T-cell (primary cell): ENCODE results near the gene NCOA5. TPM values are rescaled to one million over a fixed set of nuclear protein-coding genes. Genes with fewer than 3 reads are reported as not detected.

ENCODE experiments used
- ATAC-seq, 4 experiments: fragments of 200-7000 bp in 3 of 4; fragments of 150-1000 bp in 1 of 4; cut with Tn5 transposase; replicated peaks in 1 of 4; 1 replicate in 3 of 4; 2 replicates in 1 of 4; pipeline ENCODE4 v1.10.0; 2021; ENCODE audit warnings: moderate library complexity in 3 of 4, mild to moderate bottlenecking in 2 of 4, moderate number of reproducible peaks in 1 of 4
- CTCF ChIA-PET, 2 donors: fragments of 300-600 bp; sonication (Branson Sonifier 250); formaldehyde crosslinking; loops; one replicate each; lab custom pipeline; 2022; ENCODE audit warnings: antibody characterized with exemption in 2 of 2; lab: Charles Lee
- POLR2A ChIA-PET, 2 donors: fragments of 300-600 bp; sonication (Branson Sonifier 250); formaldehyde crosslinking; loops; one replicate each; lab custom pipeline; 2022; ENCODE audit warnings: antibody characterized with exemption in 2 of 2; lab: Charles Lee
- DNase-seq, 35 experiments: peaks; one replicate each; pipeline versions ENCODE4 v3.0.0 to v3.0.0-alpha.2; 2013 to 2023
- H3K27ac ChIP-seq: one replicate; pipeline ENCODE4 v1.5.1; 2013; ENCODE audit warnings: low read length
- H3K27me3 ChIP-seq, 2 experiments: replicated peaks in 1 of 2; 1 replicate in 1 of 2; 2 replicates in 1 of 2; pipeline versions ENCODE4 v1.6.1 to v1.7.0; 2013; ENCODE audit warnings: low read length in 1 of 2, mixed read lengths in 1 of 2; ENCODE audit not compliant: control insufficient read depth in 2 of 2, insufficient read depth in 2 of 2; ENCODE audit errors: extremely low read depth in 1 of 2
- H3K36me3 ChIP-seq, 2 donors: 1 replicate in 1 of 2; 2 replicates in 1 of 2; pipeline versions ENCODE4 v1.6.1 to v1.7.0; 2013; ENCODE audit warnings: low read length in 1 of 2; ENCODE audit not compliant: control insufficient read depth in 2 of 2, insufficient read depth in 1 of 2; ENCODE audit errors: extremely low read depth in 1 of 2
- H3K4me1 ChIP-seq, 2 experiments: 1 replicate in 1 of 2; 2 replicates in 1 of 2; pipeline versions ENCODE4 v1.6.1 to v1.7.0; 2013; ENCODE audit warnings: low read length in 2 of 2, mixed read lengths in 1 of 2; ENCODE audit not compliant: insufficient read depth in 2 of 2, control insufficient read depth in 1 of 2; ENCODE audit errors: extremely low read depth in 1 of 2
- H3K4me3 ChIP-seq, 2 donors: 1 replicate in 1 of 2; 2 replicates in 1 of 2; pipeline versions ENCODE4 v1.5.1 to v1.7.0; 2013; ENCODE audit warnings: mild to moderate bottlenecking in 2 of 2, low read length in 1 of 2, moderate library complexity in 1 of 2; ENCODE audit not compliant: control insufficient read depth in 1 of 2; ENCODE audit errors: extremely low read depth in 1 of 2
- H3K9me3 ChIP-seq: 2 replicates; pipeline ENCODE4 v1.7.0; 2013
- H3K27ac Mint-ChIP-seq, 2 donors: one replicate each; pipeline ENCODE4 v1.8.0; 2020 to 2021; ENCODE audit warnings: mild to moderate bottlenecking in 2 of 2, mixed read lengths in 2 of 2
- H3K27me3 Mint-ChIP-seq, 2 donors: one replicate each; pipeline ENCODE4 v1.8.0; 2021 to 2022; ENCODE audit warnings: mixed read lengths in 2 of 2
- H3K36me3 Mint-ChIP-seq: one replicate; pipeline ENCODE4 v1.8.0; 2021; ENCODE audit warnings: mixed read lengths
- H3K4me1 Mint-ChIP-seq, 3 donors: one replicate each; pipeline ENCODE4 v1.8.0; 2020 to 2022; ENCODE audit warnings: mixed read lengths in 3 of 3, mild to moderate bottlenecking in 1 of 3
- H3K4me3 Mint-ChIP-seq, 3 donors: one replicate each; pipeline ENCODE4 v1.8.0; 2020 to 2022; ENCODE audit warnings: mild to moderate bottlenecking in 3 of 3, mixed read lengths in 3 of 3, moderate library complexity in 3 of 3
- H3K9me3 Mint-ChIP-seq, 3 donors: one replicate each; pipeline ENCODE4 v1.8.0; 2020 to 2022; ENCODE audit warnings: mixed read lengths in 3 of 3
- WGBS: methylation state at CpG from one replicate; pipeline ENCODE4 v1.1.5; 2013; ENCODE audit warnings: missing lambda C conversion rate; ENCODE audit not compliant: insufficient coverage; 5-methylcytosine and 5-hydroxymethylcytosine counted together
- total RNA-seq, 35 experiments: library from RNA in 6 of 35; stranded (reverse) in 6 of 35; fragments of 120-200 nt in 1 of 35; gene quantifications; one replicate each; pipeline versions ENCODE4 v1.2.1 to v1.2.4 and lab custom pipeline; 2013 to 2026

NCOA5 gene
- total RNA-seq, 5 donors from 2014 or later (not counting 1 experiment from before 2014, with no cell fraction given) = 21.0 to 43.1 (median 39.7) TPM

DNA sequence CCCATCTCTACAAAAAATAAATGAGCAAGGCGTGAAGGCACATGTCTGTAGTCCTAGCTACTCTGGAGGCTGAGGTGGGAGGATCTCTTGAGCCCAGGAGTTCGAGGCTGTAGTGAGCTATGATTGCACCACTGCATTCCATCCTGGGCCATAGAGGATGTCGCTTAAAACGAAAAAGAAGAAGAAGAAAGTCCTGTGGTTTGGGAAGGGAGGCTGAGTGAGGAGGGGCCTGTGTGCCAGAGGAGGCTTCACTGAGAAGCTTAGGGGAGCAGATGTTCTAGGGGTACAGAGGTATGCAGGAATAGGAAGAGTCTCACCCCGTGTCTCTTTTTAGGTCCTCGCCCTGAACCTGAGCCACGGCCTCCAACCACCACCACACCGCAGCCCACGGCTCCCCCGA lies 76.8 kb downstream of the NCOA5 start:
- Histone ChIP-seq H3K9me3 (no peaks in the 10 kb centered on the region), H3K4me3 (no peak overlapping the region), H3K4me1 (peaks cover 12 to 64% of the 10 kb centered on the region in 2 experiments), H3K36me3 (no peaks in the 10 kb centered on the region), H3K27ac (no peak overlapping the region), H3K27me3 (peaks cover 3 to 69% of the 10 kb centered on the region in 2 experiments)
- Mint-ChIP-seq H3K27me3 (peaks cover 64% of the 10 kb centered on the region in 2 donors), H3K4me1 (peaks cover 53 to 67% (median 53%) of the 10 kb centered on the region in 3 donors), H3K9me3 (no peaks in the 10 kb centered on the region), H3K4me3 (peak overlapping the region in 1 of 3 donors; percentile 63), H3K27ac (peak overlapping the region in 1 of 2 donors; percentile 4), H3K36me3 (no peaks in the 10 kb centered on the region)
- 30% methylated on average over 7 of the region's 10 CpGs for WGBS
- ATAC-seq (no peak), DNase-seq (no peak)
- POLR2A ChIA-PET = no interaction called here
- CTCF ChIA-PET = interaction anchor here (0.6 to 3.4 kb wide), 9 partner anchors 11 to 213 kb away, joined by 3 to 37 read pairs (median 4); no protein-coding TSS in a partner anchor

DNA sequence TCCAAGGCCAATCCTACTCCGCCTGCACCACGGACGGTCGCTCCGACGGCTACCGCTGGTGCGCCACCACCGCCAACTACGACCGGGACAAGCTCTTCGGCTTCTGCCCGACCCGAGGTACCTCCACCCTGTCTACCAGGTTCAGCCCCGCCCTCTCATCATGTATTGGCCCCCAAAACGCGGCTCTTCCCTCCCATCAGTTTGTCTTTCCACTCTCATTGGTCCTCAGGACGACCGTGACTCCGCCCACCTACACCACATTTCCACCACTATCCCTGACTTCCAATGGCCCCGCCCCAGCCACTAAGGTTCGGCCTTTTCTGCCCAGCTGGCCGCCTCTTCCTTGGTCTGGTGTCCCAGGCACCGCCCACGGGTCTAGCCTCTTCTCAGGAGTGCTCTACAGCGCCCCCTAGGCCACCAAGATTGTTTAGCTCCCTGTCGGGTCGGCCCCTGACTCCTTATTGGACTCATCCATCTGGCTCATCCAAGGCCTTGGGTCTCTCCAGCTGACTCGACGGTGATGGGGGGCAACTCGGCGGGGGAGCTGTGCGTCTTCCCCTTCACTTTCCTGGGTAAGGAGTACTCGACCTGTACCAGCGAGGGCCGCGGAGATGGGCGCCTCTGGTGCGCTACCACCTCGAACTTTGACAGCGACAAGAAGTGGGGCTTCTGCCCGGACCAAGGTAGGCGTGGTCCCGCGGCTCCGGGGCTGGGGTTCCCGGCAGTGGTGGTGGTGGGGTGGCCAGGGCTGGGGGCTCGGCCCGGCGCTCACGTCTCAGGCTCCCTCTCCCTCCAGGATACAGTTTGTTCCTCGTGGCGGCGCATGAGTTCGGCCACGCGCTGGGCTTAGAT lies 77.9 kb downstream of the NCOA5 start:
- Histone ChIP-seq H3K27ac (no peak overlapping the region), H3K27me3 (peaks cover 3 to 79% of the 10 kb centered on the region in 2 experiments), H3K36me3 (no peaks in the 10 kb centered on the region), H3K4me1 (peaks cover 13 to 74% of the 10 kb centered on the region in 2 experiments), H3K4me3 (no peak overlapping the region), H3K9me3 (no peaks in the 10 kb centered on the region)
- H3K4me3 Mint-ChIP-seq = peak overlapping the region; percentile 13 to 63 (median 31)
- no peaks in the 10 kb centered on the region for H3K36me3 Mint-ChIP-seq
- POLR2A ChIA-PET = no interaction called here
- ATAC-seq = no peak
- WGBS = 26% methylated on average over 48 of the region's 57 CpGs
- H3K9me3 Mint-ChIP-seq = no peaks in the 10 kb centered on the region
- peak in 6 of 35 experiments; percentile 26 to 52 (median 36) for DNase-seq
- H3K4me1 Mint-ChIP-seq = peaks cover 60 to 70% (median 64%) of the 10 kb centered on the region in 3 donors
- H3K27me3 Mint-ChIP-seq = peaks cover 63 to 66% of the 10 kb centered on the region in 2 donors
- H3K27ac Mint-ChIP-seq = no peak overlapping the region
- CTCF ChIA-PET = interaction anchor here (0.6 to 1.1 kb wide), 4 partner anchors 10 to 41 kb away, joined by 3 to 5 read pairs (median 4); no protein-coding TSS in a partner anchor

Other genes starting within 250 kb of the NCOA5 start
- gene ACOT8, start 232.6 kb downstream of the NCOA5 start, total RNA-seq = 10 to 100 TPM; 20.4 to 33.9 (median 32.0) TPM
- gene ZSWIM3, start 232.3 kb downstream of the NCOA5 start, total RNA-seq = 1 to 10 TPM; 1.4 to 7.5 (median 5.6) TPM
- 10 to 100 TPM in 3 of 5 donors, 1 to 10 TPM in 2; 8.3 to 17.2 (median 14.6) TPM for gene ZSWIM1, start 208.7 kb downstream of the NCOA5 start, total RNA-seq
- gene SPATA25, start 202.3 kb downstream of the NCOA5 start, total RNA-seq = 1 to 10 TPM in 4 of 5 donors, under 1 TPM in 1; 0.68 to 4.6 (median 3.6) TPM
- gene NEURL2, start 198.8 kb downstream of the NCOA5 start, total RNA-seq = 1 to 10 TPM; 3.1 to 6.9 (median 6.1) TPM
- 100 to 1,000 TPM in 1 of 5 donors, 10 to 100 TPM in 4; 55.5 to 101 (median 85.1) TPM for gene CTSA, start 198.6 kb downstream of the NCOA5 start, total RNA-seq
- gene PLTP, start 177.8 kb downstream of the NCOA5 start, total RNA-seq = 1 to 10 TPM in 3 of 5 donors, under 1 TPM in 1, not detected in 1; 0.35 to 1.7 (median 1.4) TPM
- gene PCIF1, start 155.3 kb downstream of the NCOA5 start, total RNA-seq = 10 to 100 TPM; 74.4 to 78.7 (median 74.6) TPM
- gene ZNF335, start 117.8 kb downstream of the NCOA5 start, total RNA-seq = 100 to 1,000 TPM in 1 of 5 donors, 10 to 100 TPM in 4; 58.6 to 106 (median 68.3) TPM
- 1 to 10 TPM in 2 of 5 donors, under 1 TPM in 3; 0.15 to 3.4 (median 0.47) TPM for gene MMP9, start 81.1 kb downstream of the NCOA5 start, total RNA-seq
- under 1 TPM in 1 of 5 donors, not detected in 4; 0.05 TPM for gene SLC12A5, start 60.7 kb downstream of the NCOA5 start, total RNA-seq
- gene CD40, start 28.4 kb upstream of the NCOA5 start, total RNA-seq = 1 to 10 TPM; 1.5 to 9.6 (median 5.9) TPM
- gene CDH22, start 218.5 kb upstream of the NCOA5 start, total RNA-seq = not detected